GM12874 (cell line): ENCODE measurements around the gene SYP.

Experiments used
- TF ChIP-seq, protein P1 (sequence below): IDR thresholded peaks from 2 replicates; pipeline ENCODE4 v1.5.1; 2011; ENCODE audit warnings: low read depth, mild to moderate bottlenecking, control low read depth, low read length, moderate library complexity; ENCODE audit not compliant: insufficient read depth

The SYP gene

DNA sequence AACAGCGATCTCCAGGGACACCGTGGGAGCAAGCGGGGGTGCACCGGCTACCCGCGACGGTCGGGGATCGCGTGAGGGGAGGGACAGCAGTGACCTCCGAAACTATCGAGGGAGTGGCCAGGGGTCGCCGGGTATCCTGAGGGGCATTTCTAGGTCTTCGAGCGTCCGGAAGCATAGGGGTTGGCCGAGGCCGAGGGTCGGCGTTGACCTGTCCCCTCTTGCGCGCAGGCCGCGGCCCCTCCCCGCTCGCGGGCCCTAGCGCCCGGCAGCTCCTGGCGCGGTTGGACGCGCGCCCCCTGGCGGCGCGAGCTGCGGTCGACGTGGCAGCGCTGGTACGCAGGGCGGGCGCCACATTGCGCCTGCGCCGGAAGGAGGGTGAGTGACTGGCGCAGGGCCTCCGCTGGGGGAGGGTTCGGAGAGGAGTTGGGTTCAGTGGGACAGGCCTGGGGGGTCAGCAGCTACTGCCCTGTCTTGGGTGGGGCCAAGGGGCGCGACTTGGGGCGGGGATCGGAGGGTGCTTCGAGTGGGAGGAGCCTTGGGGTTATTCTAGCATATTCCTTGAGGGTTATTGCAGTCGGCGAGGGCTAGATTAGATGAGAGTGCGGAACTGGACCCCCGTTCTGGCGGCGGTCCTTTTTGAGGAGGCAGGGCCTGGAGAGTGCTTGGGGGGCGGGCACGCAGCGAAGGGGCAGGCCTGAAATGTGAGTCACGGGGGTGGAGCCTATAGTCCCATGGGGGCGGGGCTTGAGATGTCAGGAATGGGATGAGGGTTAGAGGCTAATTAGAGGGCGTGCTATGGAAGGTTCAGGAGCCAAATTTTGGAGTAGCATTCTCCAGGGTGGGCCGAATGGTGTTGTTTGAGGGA is 36.2 kb downstream of the SYP start:
- TF ChIP-seq, protein P1, sequence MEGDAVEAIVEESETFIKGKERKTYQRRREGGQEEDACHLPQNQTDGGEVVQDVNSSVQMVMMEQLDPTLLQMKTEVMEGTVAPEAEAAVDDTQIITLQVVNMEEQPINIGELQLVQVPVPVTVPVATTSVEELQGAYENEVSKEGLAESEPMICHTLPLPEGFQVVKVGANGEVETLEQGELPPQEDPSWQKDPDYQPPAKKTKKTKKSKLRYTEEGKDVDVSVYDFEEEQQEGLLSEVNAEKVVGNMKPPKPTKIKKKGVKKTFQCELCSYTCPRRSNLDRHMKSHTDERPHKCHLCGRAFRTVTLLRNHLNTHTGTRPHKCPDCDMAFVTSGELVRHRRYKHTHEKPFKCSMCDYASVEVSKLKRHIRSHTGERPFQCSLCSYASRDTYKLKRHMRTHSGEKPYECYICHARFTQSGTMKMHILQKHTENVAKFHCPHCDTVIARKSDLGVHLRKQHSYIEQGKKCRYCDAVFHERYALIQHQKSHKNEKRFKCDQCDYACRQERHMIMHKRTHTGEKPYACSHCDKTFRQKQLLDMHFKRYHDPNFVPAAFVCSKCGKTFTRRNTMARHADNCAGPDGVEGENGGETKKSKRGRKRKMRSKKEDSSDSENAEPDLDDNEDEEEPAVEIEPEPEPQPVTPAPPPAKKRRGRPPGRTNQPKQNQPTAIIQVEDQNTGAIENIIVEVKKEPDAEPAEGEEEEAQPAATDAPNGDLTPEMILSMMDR, result peak; percentile 80

DNA sequence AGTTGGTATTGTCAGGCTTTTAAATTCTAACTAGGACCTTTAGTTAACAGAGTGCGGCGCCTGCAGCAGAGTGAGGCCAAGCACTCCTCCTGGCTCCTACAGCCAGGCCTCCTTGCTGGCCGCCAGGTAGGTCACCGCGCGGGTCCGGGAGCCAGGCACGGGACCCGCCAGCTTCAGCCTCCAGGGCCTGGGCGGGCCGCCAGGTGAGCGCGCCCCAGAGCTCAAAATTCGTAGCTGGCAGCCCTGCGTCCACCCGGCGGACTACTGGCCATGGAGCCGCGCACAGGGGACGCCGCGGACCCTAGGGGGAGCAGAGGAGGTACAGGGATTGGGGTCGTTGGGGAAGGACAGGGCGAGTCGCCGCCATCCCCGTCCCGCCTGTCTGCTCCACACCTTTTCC is 37.4 kb downstream of the SYP start, which contains the start of gene MAGIX:
Gene MAGIX, plus strand, starts transcription at position 139 of the 400 bp plus-strand sequence. Its CDS starts 132 bp downstream, at position 271.
- TF ChIP-seq, protein P1, result no peak

DNA sequence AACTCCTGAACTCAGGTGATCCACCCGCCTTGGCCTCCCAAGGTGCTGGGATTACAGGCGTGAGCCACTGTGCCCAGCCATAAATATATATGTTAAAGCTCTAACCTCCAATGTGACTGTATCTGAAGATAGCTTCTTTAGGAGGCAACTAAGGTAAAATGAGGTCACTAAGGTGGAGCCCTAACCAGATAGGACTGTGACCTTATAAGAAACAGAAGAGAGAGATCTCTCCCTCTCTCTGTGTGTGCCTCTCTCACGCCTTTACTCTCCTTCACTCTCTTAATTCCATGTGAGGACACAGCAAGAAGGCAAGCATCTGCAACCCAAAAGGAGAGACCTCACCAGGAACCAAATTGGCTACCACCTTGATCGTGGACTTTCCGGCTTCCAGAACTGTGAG is 38.4 kb downstream of the SYP start:
- TF ChIP-seq, protein P1, result no peak

DNA sequence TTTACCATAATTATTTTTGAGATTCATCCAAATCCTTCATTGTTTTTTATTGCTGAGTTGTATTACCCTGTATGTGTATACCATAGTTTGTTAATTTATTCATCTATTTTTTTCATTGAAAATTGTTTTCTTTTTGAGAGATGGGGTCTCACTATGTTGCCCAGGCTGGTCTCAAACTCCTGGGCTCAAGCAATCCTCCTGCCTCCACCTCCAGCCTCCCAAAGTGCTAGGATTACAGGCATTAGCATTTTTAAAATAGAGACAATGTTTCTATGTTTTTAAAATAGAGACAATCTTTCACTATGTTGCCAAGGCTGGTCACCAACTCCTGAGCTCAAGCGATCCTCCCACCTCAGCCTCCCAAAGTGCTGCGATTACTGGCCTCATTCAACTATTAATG is 39.1 kb downstream of the SYP start:
- TF ChIP-seq, protein P1, result no peak

DNA sequence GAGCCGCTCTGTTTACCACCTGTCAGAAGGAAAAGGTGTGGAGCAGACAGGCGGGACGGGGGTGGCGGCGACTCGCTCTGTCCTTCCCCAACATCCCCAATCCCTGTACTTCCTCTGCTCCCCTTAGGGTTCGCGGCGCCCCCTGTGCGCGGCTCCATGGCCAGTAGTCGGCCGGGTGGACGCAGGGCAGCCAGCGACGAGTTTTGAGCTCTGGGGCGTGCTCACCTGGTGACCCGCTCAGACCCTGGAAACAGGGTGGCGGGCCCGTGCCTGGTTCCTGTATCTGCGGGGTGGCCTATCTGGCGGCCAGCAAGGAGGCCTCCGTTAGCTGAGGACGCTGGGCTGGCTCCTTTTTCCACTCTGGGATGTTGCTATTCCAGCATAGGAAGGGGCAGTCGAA is 42.8 kb downstream of the SYP start:
- TF ChIP-seq, protein P1, result no peak

DNA sequence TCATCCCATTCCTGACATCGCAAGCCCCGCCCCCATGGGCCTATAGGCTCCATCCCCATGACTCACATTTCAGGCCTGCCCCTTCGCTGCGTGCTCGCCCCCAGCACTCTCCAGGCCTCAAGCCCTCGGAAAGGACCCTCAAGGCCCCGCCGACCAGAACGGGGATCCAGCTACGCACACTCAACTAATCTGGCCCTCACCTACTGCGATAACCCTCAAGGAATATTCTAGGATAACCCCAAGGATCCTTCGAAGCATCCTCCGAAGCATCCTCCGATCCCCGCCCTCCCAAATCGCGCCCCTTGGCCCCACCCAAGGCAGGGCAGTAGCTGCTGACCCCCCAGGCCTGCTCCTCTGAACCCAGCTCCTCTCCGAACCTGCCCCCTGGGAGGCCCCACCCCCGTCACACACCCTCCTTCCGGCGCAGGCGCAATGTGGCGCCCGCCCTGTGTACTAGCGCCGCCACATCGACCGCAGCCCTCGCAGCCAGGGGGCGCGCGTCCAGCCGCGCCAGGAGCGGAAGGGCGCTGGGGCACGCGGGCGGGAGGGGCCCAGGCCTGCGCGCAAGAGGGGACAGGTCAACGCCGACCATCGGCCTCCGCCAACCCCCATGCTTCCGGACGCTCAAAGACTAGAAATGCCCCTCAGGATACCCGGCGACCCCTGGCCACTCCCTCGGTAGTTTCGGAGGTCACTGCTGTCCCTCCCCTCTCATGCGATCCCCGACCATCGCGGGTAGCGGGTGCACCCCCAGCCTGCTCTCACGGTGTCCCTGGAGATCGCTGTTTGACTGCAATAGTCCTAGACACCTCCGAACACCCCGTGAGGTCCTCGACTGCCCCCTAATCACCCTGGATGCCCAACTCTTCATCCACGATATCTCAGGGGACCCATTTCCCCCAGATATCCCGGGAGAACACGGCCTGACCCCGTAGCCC is 43.8 kb downstream of the SYP start:
- TF ChIP-seq, protein P1, result peak; percentile 68
